ENCODE data around the gene JPT1.
"Not testable (repeated sequence)": the region's sequence is repeated elsewhere in the genome, so short reads cannot be mapped to it uniquely, and the experiment has no call there.

The JPT1 gene

DNA sequence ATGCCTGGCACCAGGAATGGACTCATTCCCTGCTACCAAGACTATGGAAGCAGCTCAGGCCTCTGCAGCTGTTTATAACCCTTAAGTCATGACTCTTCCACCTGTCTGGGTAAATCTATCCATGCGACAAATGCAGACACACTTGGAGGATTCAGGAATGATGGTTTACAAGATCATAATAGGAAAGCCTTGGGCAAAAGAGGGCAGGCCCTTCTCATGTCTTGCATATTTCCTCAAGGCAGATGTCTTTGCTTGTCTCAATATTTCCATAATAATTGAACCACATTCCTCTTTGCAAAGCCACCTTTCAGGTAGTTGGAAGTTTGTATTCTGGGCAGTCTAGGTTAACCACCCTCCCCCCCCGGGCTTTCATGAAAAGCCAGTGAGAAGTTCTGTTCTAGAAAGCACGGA lies 884 bp upstream of the JPT1 start:
- DNase-seq: no peak

DNA sequence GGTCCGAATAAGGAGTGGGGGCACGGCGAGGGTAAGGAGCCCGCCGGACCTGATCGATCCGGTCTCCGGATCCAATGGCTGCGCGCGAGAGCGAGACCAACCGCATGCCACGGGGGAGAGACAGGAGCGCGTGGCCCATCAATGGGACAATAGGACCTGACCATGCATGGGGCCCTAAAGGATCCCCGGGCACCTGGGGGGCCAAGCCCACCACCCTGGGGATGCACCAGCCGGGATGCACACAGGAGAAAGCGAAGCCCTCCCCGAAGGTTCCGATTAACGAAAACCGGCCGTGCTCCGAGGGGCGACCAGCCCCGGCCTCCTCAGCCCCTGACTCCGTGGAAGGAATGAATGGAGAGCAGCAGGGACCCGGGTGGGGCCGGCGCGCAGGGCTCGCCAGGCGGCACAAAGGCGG lies 525 bp downstream of the JPT1 start:
- no peak for DNase-seq

DNA sequence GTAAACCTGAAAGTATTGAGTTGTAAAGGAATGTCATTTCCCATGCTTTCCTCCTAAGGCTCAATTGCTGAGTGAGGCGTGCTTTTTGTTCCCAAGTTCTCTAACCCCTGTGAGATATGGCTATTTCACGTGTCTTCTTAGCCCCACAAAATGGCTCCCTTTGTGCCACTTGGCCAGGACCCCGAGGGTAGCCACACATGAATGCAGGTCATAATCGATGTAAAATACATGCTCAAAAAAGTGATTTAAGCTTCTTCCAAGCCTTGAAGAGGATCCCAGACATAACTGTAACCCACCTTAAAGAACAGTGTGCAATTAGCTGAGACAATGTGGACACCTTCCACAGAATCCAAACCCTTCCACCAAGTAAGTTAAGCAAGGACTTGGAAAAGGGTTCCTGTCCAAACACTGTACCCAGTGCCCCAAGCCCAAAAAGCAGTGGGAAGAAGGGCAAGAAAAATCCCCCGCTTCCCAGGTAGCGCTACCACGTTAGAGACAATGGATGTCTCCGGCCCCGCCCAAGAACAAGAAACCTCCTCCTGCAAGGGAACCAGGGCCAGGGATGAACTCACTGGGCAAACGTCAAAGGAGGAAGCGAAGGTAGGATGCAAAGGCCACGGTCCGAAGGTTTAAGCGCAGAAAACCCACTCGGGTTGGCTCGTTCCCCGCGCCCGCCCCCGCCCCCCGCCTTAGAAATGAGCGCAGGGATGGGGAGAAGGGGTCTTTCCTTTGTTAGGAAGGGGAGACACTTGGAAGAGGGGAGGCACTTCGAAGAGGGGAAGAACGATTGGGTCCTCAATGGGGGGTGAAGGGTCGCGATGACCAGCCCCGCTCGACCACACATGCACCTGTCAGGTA lies 1.2 kb downstream of the JPT1 start:
- DNase-seq: peak; percentile 23

DNA sequence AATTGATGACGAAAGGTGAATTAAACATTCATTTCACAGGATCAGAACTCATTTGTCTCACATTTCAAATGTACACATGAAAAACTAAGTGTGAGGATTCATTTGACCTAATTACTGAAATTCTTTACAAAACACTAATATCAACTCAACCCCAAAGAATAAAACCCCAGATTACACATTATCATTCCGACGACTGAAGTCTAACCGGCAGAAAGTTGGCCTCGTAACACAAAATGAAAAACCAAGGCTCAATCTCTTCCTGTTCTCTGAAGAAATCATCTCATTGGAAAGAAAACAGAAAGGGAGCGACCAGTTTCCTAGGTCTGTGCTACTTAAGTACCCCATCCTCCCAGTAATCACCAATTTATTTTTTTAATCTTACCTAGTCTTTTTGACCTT lies 1.8 kb downstream of the JPT1 start:
- DNase-seq: no peak

DNA sequence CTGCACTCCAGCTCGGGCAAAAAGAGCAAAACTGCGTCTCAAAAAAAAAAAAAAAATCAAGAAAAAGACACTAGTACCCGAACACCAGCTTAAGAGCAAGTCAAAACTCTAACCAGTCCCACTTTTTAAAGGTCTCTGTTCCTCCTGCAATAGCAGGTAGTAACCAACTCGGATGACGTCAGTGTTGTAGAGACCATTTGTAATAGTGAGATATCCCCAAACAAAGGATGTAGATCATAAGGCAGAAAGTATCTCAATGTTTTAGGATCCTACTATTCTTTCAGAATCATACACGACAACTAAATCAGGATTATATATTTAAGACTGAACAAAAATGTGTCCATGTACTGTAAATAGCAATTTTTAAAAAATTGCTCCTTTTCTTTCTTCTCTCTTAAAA lies 2.4 kb downstream of the JPT1 start:
- peak; percentile 12 for DNase-seq

DNA sequence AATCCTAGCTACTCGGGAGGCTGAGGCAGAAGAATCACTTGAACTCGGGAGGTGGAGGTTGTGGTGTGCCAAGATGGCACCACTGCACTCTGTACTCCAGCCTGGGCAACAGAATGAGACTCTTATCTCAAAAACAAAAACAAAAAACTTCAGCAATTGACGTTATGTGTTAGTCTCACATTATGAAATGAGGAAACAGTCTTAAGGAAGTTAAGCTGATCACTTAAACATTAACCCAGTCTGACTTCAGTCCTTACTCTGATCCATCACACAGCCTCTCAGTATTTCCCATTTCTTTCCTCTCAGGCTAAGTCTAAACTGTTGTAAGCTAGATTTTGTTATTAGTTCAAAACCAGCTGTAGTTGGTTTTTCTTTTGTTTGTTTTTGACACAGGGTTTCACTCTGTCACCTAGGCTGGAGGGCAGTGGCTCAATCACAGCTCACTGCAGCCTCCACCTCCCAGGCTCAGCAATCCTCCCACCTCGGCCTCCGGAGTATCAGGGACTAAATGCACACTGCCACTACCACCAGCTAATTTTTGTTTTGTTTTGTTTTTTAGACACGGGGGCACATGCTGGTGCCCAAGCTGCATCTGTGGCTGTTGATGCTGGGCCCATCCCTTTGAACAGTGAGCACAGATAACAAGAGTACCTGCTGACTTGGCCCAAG lies 6.3 kb downstream of the JPT1 start:
- DNase-seq: no peak

DNA sequence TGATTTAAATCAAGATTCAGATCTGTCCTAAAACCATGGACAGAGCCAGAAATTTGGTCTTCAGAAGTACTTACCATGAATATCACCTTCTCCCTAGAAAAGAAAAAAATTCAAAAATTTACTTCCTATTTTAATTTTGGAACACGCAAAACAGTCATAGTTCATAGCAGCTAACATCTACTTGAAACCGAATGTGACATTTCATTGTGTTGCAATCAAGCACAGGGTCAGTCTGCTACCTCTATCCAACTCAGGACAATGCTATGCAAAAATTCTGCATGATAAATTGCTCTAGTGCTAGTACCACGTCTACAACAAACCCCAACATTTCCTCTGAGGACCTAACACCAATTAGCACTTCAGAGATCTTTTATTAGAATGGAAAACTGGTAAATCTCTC lies 7.7 kb downstream of the JPT1 start:
- DNase-seq: no peak

DNA sequence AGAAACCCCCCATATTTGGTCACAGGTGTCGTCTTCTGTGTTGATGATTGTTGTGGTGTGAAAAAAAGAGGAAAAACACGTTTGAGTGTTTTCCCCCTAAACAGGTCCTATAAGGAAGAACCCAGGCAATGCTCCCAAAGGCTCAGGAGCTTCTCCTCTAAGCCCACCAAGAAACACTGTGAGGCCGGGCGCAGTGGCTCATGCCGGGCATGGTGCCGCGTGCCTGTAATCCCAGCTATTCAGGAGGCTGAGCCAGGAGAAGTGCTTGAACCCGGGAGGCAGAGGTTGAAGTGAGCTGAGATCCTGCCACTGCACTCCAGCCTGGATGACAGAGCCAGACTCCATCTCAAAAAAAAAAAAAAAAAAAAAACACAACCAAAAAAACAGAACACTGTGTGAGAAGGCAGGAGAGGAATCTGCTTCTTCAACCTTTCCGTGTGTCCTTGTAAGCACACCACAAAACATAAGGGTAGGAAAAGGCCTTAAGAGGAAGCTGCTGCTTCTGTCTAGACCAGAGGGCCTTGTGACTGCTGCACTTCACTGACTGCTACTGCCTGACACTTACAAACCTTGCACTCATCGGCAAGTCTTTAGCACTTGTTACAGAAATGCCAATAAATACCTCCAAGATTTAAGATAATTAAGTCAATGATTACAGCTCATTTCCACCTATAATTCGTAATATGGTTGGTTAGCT lies 9.3 kb downstream of the JPT1 start:
- DNase-seq: no peak

DNA sequence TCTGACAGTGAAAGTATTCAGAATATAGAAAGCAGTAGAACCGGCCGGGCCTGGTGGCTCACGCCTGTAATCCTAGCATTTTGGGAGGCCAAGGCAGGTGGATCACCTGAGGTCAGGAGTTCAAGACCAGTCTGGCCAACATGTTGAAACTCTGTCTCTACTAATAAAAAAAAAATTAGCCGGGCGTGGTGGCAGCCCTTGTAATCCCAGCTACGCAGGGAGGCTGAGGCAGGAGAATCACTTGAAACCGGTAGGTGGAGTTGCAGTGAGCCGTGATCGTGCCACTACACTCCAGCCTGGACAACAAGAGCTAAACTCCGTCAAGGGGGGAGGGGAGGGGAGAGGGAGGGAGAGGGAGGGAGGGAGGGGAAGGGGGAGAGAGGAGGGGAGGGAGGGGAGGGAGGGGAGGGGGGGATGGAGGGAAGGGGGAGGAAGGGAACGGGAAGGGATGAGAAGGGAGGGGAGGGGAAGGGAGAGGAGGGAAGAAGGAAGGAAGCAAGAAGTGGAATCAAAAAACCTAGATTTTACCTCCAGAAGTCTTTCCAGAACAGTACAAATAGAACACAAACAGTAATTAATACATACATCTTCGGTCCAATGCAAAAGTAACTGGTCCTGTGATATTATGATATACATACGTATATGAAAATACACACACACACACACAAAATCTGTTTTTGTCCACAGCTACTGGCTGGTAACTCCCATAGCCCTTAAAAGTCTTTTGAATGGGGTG lies 11.9 kb downstream of the JPT1 start:
- DNase-seq: no peak

DNA sequence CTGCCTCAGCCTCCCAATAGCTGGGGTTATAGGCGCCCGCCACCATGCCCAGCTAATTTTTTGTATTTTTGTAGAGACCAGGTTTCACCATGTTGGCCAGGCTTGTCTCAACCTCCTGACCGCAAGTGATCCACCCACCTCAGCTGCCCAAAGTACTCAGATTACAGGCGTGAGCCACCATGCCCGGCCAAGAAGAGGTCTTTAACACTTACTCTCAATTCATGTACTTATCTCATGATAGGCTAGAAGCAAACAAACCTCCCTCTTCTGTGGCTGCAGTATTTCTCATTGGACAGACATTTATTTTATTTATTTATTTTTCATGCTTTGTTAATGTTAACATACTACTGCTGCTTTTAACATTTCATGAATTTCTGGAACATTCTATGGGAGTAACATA lies 15.8 kb downstream of the JPT1 start:
- no peak for DNase-seq

DNA sequence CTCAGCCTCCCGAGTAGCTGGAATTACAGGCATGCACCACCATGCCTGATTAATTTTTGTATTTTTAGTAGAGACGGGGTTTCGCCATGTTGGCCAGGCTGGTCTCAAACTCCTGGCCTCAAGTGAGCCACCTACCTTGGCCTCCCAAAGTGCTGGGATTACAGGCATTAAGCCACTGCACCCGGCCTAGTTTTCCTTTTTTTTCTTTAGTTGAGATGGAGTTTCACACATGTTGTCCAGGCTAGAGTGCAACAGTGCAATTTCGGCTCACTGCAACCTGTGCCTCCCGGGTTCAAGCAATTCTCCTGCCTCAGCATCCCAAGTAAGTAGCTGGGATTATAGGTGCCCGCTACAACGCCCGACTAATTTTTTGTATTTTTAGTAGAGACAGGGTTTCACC lies 16.6 kb downstream of the JPT1 start:
- DNase-seq: not testable (repeated sequence)

DNA sequence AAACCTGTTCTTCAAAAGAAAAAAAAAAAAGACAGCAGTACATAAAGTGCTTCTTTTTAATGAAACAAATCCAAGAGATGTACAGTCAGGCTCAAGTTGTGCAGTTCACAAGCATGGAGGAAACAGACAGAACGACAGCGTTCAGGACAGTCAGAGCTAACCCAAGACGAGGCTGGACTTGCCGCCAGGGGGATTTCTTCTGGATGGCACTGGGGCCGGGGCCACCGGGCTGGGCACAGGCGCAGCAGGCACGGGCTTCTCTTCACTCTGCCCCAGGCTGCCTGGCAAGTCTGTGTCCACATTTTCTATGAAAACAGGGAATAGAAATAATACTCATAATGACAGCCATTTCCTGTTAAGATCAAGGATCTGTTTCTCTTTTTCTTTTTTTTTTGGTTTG lies 18.4 kb downstream of the JPT1 start:
- DNase-seq: no peak

DNA sequence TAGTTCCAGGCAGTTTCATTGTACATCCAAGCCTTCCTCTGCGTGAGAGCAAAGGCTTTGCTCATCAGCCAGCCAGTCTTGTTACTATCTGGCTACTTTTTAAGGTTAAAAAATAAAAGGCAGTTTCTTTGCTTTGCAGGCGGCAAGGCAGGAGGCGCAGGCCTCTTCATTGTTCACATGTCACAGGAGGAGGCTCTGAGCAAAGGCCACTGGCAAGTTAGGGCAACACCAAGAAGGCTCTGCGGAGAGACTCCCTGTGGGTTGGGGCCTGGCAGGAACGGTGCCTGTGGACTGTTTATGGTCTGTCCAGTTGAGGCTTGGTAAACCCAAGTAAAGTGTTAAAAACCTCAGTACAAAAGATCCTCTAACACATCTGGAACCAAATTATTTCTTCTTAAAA lies 18.9 kb downstream of the JPT1 start:
- no peak for DNase-seq

DNA sequence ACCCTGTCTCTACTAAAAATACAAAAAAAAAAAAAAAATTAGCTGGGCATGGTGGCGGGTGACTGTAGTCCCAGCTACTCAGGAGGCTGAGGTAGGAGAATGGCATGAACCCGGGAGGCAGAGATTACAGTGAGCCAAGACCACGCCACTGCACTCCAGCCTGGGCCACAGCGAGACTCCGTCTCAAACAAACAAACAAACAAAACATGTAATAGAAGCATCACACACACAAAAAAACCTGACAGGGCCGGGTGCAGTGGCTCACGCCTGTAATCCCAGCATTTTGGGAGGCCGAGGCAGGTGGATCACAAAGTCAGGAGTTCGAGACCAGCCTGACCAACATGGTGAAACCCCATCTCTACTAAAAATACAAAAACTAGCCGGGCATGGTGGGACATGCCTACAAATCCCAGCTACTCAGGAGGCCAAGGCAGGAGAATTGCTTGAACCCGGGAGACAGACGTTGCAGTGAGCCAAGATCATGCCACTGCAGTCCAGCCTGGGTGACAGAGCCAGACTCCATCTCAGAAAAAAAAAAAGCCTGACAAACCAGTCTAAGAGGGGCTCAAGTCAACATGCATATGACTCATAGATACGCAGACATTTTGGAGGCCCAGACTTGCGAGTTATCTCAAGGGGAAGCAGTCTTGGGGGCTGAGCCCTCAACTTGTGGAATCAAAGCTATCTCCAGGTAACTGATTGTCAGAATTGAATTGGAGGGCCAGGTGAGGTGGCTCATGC lies 20.5 kb downstream of the JPT1 start:
- not testable (repeated sequence) for DNase-seq

DNA sequence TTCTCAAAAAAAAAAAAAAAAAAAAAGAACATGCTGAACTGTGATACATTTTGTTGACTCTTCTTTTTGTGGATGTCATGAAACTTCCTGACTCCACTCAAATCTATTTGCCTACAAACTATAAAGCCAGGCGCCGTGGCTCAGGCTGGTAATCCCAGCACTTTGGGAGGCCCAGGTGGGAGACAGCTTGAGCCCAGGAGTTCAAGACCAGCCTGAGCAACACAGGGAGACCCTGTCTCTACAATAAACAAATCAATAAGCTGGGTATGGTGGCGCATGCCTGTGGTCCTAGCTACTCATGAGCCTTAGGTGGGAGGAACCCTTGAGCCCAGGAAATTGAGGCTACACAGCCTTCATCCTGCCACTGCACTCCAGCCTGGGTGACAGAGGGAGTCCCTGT lies 21.3 kb downstream of the JPT1 start:
- DNase-seq: no peak

DNA sequence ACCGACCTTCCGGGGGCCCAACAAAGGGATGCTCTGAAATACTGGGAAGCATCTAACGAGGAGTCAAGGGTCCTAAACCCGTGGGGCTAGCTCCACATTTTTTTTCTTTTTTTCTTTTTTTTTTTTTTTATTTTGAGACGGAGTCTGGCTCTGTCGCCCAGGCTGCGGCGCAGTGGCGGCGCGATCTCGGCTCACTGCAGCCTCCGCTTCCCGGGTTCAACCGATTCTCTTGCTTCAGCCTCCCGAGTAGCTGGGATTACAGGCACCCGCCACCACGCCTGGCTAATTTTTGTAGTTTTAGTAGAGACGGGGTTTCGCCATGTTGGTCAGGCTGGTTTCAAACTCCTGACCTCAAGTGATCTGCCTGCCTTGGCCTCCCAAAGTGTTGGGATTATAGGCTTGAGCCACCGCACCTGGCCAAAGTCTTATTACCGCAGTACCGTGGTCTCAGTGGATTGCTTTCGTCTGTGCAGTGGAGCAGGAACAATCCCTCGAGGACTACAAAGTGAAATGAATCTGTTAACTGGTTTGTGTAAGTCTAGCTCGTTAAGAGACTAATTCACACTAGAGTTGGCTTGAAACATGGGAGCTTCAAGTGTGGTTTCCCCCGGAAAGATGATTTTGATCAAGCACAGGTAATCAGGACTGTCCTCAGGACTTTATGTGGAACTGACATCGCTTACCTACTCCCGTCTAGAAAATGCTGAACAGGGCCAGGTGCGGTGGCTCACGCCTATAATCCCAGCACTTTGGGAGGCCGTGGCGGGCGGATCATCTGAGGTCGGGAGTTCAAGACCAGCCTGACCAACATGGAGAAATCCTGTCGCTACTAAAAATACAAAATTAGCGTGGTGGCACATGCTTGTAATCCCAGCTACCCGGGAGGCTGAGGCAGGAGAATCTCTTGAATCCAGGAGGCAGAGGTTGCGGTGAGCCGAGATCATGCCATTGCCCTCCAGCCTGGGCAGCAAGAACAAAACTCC lies 22.0 kb downstream of the JPT1 start:
- DNase-seq: not testable (repeated sequence)

DNA sequence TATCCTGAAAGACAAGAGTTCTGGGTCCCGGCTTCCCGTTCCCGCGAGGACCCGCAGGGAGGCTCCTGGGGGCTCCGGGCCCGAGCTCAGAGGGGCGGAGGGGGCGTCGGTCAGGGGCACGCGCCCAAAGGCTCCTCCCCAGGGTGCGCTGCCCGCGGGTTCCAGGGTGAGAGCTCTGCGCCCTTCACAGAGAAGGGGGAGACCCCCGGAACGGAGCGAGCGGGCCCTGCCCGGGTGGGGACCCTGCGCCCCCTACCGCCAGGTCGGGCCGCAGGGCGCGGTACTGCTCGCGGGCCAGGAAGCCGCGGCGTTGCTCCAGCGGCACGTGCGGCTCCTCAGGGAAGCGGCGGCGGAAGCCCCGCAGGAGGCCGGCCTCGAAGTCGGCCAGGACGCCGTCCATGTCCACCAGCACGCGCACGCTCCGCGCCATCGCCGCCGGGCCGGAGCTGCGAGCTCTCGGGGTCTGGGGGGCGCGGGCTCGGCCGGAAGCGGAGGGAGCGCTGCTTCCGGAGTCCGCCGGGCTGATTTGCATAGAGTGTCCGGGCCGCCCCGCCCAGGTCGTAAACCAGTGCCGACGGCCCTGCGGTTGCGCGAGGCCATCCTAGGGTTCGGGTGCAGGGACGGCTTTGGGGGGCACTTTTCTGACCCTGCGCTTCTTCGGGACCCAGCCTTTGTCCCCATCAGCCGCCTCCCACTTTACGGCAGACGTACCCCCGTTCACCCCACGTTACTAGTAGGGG lies 22.9 kb downstream of the JPT1 start, which contains the start of gene NT5C:
Gene NT5C (minus strand): TSS at position 465 of the 740 bp plus-strand sequence. CDS start 35 bp downstream, at position 430.
- peak; percentile 54 for DNase-seq

DNA sequence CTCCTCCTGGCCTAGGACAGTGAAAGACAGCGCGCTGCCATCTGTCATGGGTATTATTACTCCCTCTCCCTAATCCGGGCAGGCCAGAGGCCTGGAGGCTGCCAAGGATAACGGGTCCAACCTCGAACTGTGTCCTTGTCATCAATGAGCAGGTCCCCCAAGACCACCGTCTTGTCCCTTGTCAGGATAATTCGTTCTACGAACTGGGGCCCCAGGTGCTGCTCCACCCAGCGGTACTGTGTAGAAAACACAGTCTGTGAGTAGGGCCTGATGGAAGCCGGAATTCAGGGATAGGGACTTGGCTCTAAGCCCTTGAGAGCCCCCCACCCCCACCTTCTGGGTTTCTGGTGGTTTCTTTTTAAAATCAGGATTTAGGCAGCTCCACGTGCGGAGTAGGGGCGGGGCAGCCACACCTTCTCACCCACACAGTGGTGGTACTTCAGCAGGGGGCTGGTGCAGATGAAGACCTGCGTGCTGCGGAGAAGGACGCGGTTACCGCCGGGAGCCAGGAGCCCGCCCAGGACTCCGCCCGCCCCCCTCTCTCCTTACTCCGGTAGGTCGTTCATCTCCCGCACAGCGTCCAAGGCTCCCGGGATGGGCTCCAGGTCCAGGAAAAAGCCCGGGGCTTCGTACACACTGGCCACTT lies 23.6 kb downstream of the JPT1 start:
- DNase-seq: peak; percentile 49

DNA sequence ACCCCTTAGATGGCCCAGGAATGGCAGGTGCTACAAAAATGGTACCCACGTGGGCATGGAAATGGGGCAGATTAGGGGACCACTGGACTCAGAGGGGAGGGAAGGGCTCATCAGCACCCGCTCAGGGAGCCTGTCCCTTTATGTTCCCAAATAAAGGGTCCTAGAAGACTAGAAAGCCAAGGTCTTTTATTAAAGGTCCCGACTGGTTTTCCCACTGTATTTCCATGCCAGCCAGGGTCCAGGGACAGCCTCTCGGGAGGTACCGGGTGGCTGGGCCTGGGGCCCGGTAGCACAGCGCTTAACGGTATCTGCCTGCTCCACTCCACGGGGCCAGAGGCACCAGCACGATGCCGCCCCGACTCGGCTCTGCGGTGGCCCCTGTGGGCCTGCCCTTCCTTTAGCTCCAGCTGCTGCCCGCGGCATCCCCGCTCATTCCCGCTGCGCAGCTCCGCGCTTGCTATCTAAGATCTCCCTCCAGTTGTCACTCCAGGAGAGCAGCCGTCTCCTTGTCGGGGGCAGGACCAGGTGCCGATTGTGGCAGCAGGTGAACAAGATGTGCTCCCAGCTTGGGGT lies 24.2 kb downstream of the JPT1 start:
- DNase-seq: no peak
